GM12873 (cell line): Measurements from ENCODE around the gene DUSP1.

Source experiments
- CTCF ChIP-seq: IDR thresholded peaks from 2 replicates; pipeline ENCODE4 v1.5.1; 2012; ENCODE audit warnings: low read depth, mild to moderate bottlenecking, moderate library complexity, low read length, control low read depth; ENCODE audit not compliant: insufficient read depth; ENCODE audit errors: missing control alignments

Gene DUSP1

GRCh38 chr5:172788771-172789686, 18.0 kb upstream of the DUSP1 start:
- TF ChIP-seq CTCF: no peak

GRCh38 chr5:172786736-172787462, 15.9 kb upstream of the DUSP1 start:
- TF ChIP-seq CTCF: no peak

- no peak for TF ChIP-seq CTCF
Measured at GRCh38 chr5:172785429-172786088, 14.6 kb upstream of the DUSP1 start.

- no peak for TF ChIP-seq CTCF
Measured at GRCh38 chr5:172782169-172783039, 11.4 kb upstream of the DUSP1 start.

GRCh38 chr5:172779691-172780341, 8.8 kb upstream of the DUSP1 start:
- no peak for TF ChIP-seq CTCF

GRCh38 chr5:172777881-172778814, 7.2 kb upstream of the DUSP1 start:
- TF ChIP-seq CTCF: no peak
